H9 (cell line): ENCODE data around the gene CLIP1. TPM values are rescaled to one million over a fixed set of nuclear protein-coding genes. Genes with fewer than 3 reads are reported as not detected.

Experiments used
- DNase-seq: peaks from one replicate; pipeline ENCODE4 v3.0.0-alpha.2; 2017
- H2AFZ ChIP-seq: one replicate; pipeline ENCODE4 v1.6.1; 2013; ENCODE audit warnings: mild to moderate bottlenecking, low read length, control low read depth, moderate library complexity
- H2AK5ac ChIP-seq: 2 replicates; pipeline ENCODE4 v1.6.1; 2013; ENCODE audit warnings: low read length, control low read depth, mixed read lengths; ENCODE audit not compliant: insufficient read length
- H2BK120ac ChIP-seq: one replicate; pipeline ENCODE4 v1.6.1; 2013; ENCODE audit warnings: low read depth, mild to moderate bottlenecking, low read length, control low read depth, inconsistent platforms; ENCODE audit not compliant: poor library complexity, severe bottlenecking
- H2BK12ac ChIP-seq: 2 replicates; pipeline ENCODE4 v1.6.1; 2013; ENCODE audit warnings: low read length, control low read depth, mixed read lengths, low read depth; ENCODE audit not compliant: insufficient read length
- H2BK15ac ChIP-seq: 2 replicates; pipeline ENCODE4 v1.6.1; 2013; ENCODE audit warnings: low read depth, low read length, control low read depth
- H2BK20ac ChIP-seq: one replicate; pipeline ENCODE4 v1.6.1; 2013; ENCODE audit warnings: low read depth, mild to moderate bottlenecking, low read length, control low read depth, inconsistent platforms; ENCODE audit not compliant: poor library complexity, severe bottlenecking
- H2BK5ac ChIP-seq: 2 replicates; pipeline ENCODE4 v1.6.1; 2013; ENCODE audit warnings: low read length, control low read depth, mixed read lengths; ENCODE audit not compliant: insufficient read length
- H3K14ac ChIP-seq: 2 replicates; pipeline ENCODE4 v1.6.1; 2013; ENCODE audit warnings: low read length, control low read depth; ENCODE audit not compliant: insufficient read depth
- H3K18ac ChIP-seq: 2 replicates; pipeline ENCODE4 v1.6.1; 2013; ENCODE audit warnings: low read depth, mild to moderate bottlenecking, mixed read lengths, low read length, control low read depth; ENCODE audit not compliant: insufficient read length
- H3K23ac ChIP-seq: 2 replicates; pipeline ENCODE4 v1.6.1; 2013; ENCODE audit warnings: low read length, control low read depth, mixed read lengths, low read depth; ENCODE audit not compliant: insufficient read length
- H3K23me2 ChIP-seq: 2 replicates; pipeline ENCODE4 v1.6.1; 2013; ENCODE audit warnings: low read depth, mild to moderate bottlenecking, mixed read lengths, low read length, control low read depth; ENCODE audit not compliant: insufficient read length, poor library complexity, severe bottlenecking
- H3K27ac ChIP-seq: 2 replicates; pipeline ENCODE4 v1.5.1; 2013; ENCODE audit warnings: low read length, control low read depth, mixed read lengths, low read depth; ENCODE audit not compliant: insufficient read length
- H3K27me3 ChIP-seq: 2 replicates; pipeline ENCODE4 v1.6.1; 2013; ENCODE audit warnings: low read length, control low read depth, inconsistent platforms; ENCODE audit not compliant: insufficient read depth
- H3K4ac ChIP-seq: 2 replicates; pipeline ENCODE4 v1.6.1; 2013; ENCODE audit warnings: low read depth, mild to moderate bottlenecking, control low read depth, inconsistent platforms, low read length, moderate library complexity
- H3K4me1 ChIP-seq: 2 replicates; pipeline ENCODE4 v1.6.1; 2013; ENCODE audit warnings: low read length, control low read depth, inconsistent platforms; ENCODE audit not compliant: insufficient read depth
- H3K4me2 ChIP-seq: 2 replicates; pipeline ENCODE4 v1.6.1; 2013; ENCODE audit warnings: low read length, control low read depth, mixed read lengths; ENCODE audit not compliant: insufficient read length, insufficient read depth
- H3K56ac ChIP-seq: 2 replicates; pipeline ENCODE4 v1.6.1; 2013; ENCODE audit warnings: low read depth, mild to moderate bottlenecking, mixed read lengths, low read length, control low read depth; ENCODE audit not compliant: insufficient read length
- H3K79me1 ChIP-seq: 2 replicates; pipeline ENCODE4 v1.6.1; 2013; ENCODE audit warnings: low read depth, mild to moderate bottlenecking, moderate library complexity, low read length, control low read depth, inconsistent platforms; ENCODE audit not compliant: insufficient read depth, poor library complexity, severe bottlenecking
- H3K79me2 ChIP-seq: 2 replicates; pipeline ENCODE4 v1.6.1; 2013; ENCODE audit warnings: low read length, control low read depth, inconsistent platforms; ENCODE audit not compliant: insufficient read depth
- H3K9ac ChIP-seq: 2 replicates; pipeline ENCODE4 v1.6.1; 2013; ENCODE audit warnings: low read length, control low read depth, mixed read lengths; ENCODE audit not compliant: insufficient read length; ENCODE audit errors: extremely low read depth
- H3K9me3 ChIP-seq: one replicate; pipeline ENCODE4 v1.6.1; 2013; ENCODE audit warnings: low read depth, low read length, inconsistent platforms; ENCODE audit not compliant: control insufficient read depth
- H3T11ph ChIP-seq: one replicate; pipeline ENCODE4 v1.6.1; 2013; ENCODE audit warnings: mild to moderate bottlenecking, low read length, control low read depth, inconsistent platforms
- H4K20me1 ChIP-seq: one replicate; pipeline ENCODE4 v1.6.1; 2013; ENCODE audit not compliant: control insufficient read depth, insufficient read length, insufficient read depth
- H4K5ac ChIP-seq: 2 replicates; pipeline ENCODE4 v1.6.1; 2013; ENCODE audit warnings: low read depth, mild to moderate bottlenecking, mixed read lengths, low read length, control low read depth; ENCODE audit not compliant: insufficient read length
- H4K8ac ChIP-seq: replicated peaks from 2 replicates; pipeline ENCODE4 v1.6.1; 2013; ENCODE audit warnings: low read length, control low read depth, mixed read lengths, low read depth; ENCODE audit not compliant: insufficient read length
- H4K91ac ChIP-seq: 2 replicates; pipeline ENCODE4 v1.6.1; 2013; ENCODE audit warnings: low read depth, mild to moderate bottlenecking, moderate library complexity, mixed read lengths, low read length, control low read depth; ENCODE audit not compliant: insufficient read length
- H3K27ac Mint-ChIP-seq, 3 experiments: 2 replicates in 2 of 3; 3 replicates in 1 of 3; pipeline ENCODE4 v1.8.0; 2020 to 2021; ENCODE audit warnings: mixed read lengths in 3 of 3, mild to moderate bottlenecking in 1 of 3, moderate library complexity in 1 of 3
- H3K27me3 Mint-ChIP-seq: 2 replicates; pipeline ENCODE4 v1.8.0; 2021; ENCODE audit warnings: low read depth, mild to moderate bottlenecking, moderate library complexity, mixed read lengths
- H3K36me3 Mint-ChIP-seq, 3 experiments: 2 replicates in 2 of 3; 3 replicates in 1 of 3; pipeline ENCODE4 v1.8.0; 2020 to 2021; ENCODE audit warnings: low read depth in 3 of 3, mixed read lengths in 3 of 3; ENCODE audit not compliant: insufficient read depth in 1 of 3
- H3K4me1 Mint-ChIP-seq, 2 experiments: 2 replicates each; pipeline ENCODE4 v1.8.0; 2020; ENCODE audit warnings: mixed read lengths in 2 of 2
- H3K4me3 Mint-ChIP-seq, 2 experiments: 2 replicates in 1 of 2; 3 replicates in 1 of 2; pipeline ENCODE4 v1.8.0; 2020 to 2021; ENCODE audit warnings: mild to moderate bottlenecking in 2 of 2, mixed read lengths in 2 of 2, moderate library complexity in 1 of 2
- H3K9me3 Mint-ChIP-seq, 2 experiments: 2 replicates in 1 of 2; 3 replicates in 1 of 2; pipeline ENCODE4 v1.8.0; 2020; ENCODE audit warnings: mild to moderate bottlenecking in 2 of 2, mixed read lengths in 2 of 2, moderate library complexity in 1 of 2
- WGBS: extraction: QIAGEN DNeasy Blood & Tissue Kit; methylation state at CpG from one replicate; pipeline ENCODE4 v1.1.7; 2013; ENCODE audit warnings: missing lambda C conversion rate, low lambda C conversion rate, mixed read lengths; ENCODE audit not compliant: insufficient read length; ENCODE audit errors: extremely low coverage; 5-methylcytosine and 5-hydroxymethylcytosine counted together
- total RNA-seq: library from RNA; stranded (reverse); gene quantifications from 2 replicates; pipeline ENCODE4 v1.2.1, GENCODE V29; 2021
- TF ChIP-seq, protein P1 (sequence below): fragments of 200-600 bp; sonication (generic); conservative IDR thresholded peaks from 3 replicates; pipeline ENCODE4 v1.8.0; 2021; ENCODE audit warnings: antibody characterized with exemption, mild to moderate bottlenecking

Gene CLIP1
- total RNA-seq, 1 experiment from 2014 or later: 23.6 TPM

GRCh38 chr12:122238861-122239260, 183.6 kb downstream of the CLIP1 start:
- no peak overlapping the region for H2BK5ac ChIP-seq
- no peak overlapping the region for H3K14ac ChIP-seq
- no peak overlapping the region for H3K4me3 Mint-ChIP-seq
- no peak for DNase-seq
- no peak overlapping the region for H2AFZ ChIP-seq
- H3K27ac Mint-ChIP-seq: no peak overlapping the region; a peak in 1 of 7 replicates
- H3K27me3 ChIP-seq: no peaks in the 10 kb centered on the region
- no peak overlapping the region for H3K56ac ChIP-seq
- peaks cover 9 to 49% (median 37%) of the 10 kb centered on the region in 3 experiments for H3K36me3 Mint-ChIP-seq
- H3K27me3 Mint-ChIP-seq: no peaks in the 10 kb centered on the region
- H3K9ac ChIP-seq: no peak overlapping the region
- no peaks in the 10 kb centered on the region; a peak in 1 of 5 replicates for H3K9me3 Mint-ChIP-seq
- H2AK5ac ChIP-seq: no peak overlapping the region
- no peaks in the 10 kb centered on the region for H3K4me1 Mint-ChIP-seq
- H3K27ac ChIP-seq: no peak overlapping the region
- no peak overlapping the region for H4K5ac ChIP-seq
- H3K79me1 ChIP-seq: no peaks in the 10 kb centered on the region
- no peaks in the 10 kb centered on the region for H3K79me2 ChIP-seq
- H3K4ac ChIP-seq: no peak overlapping the region
- no peak overlapping the region for H3K4me2 ChIP-seq
- no peak overlapping the region for H4K91ac ChIP-seq
- TF ChIP-seq, protein P1, sequence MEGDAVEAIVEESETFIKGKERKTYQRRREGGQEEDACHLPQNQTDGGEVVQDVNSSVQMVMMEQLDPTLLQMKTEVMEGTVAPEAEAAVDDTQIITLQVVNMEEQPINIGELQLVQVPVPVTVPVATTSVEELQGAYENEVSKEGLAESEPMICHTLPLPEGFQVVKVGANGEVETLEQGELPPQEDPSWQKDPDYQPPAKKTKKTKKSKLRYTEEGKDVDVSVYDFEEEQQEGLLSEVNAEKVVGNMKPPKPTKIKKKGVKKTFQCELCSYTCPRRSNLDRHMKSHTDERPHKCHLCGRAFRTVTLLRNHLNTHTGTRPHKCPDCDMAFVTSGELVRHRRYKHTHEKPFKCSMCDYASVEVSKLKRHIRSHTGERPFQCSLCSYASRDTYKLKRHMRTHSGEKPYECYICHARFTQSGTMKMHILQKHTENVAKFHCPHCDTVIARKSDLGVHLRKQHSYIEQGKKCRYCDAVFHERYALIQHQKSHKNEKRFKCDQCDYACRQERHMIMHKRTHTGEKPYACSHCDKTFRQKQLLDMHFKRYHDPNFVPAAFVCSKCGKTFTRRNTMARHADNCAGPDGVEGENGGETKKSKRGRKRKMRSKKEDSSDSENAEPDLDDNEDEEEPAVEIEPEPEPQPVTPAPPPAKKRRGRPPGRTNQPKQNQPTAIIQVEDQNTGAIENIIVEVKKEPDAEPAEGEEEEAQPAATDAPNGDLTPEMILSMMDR: no peak
- H2BK15ac ChIP-seq: no peak overlapping the region
- no peaks in the 10 kb centered on the region for H3K4me1 ChIP-seq
- H3T11ph ChIP-seq: no peak overlapping the region
- no peaks in the 10 kb centered on the region for H3K9me3 ChIP-seq
- H3K23ac ChIP-seq: no peak overlapping the region
- H4K20me1 ChIP-seq: no peaks in the 10 kb centered on the region
- no peak overlapping the region for H2BK20ac ChIP-seq
- no CpG with 5 or more reads among the region's 5 CpGs for WGBS
- H2BK120ac ChIP-seq: no peak overlapping the region
- H2BK12ac ChIP-seq: no peak overlapping the region
- H3K23me2 ChIP-seq: no peaks in the 10 kb centered on the region
- H4K8ac ChIP-seq: no peak overlapping the region
- no peak overlapping the region for H3K18ac ChIP-seq
